Measurements from ENCODE around the gene EDEM1.

The EDEM1 gene

GRCh38 chr3:5250467-5251195 is 63.1 kb downstream of the EDEM1 start:
- H3K36me3 Mint-ChIP-seq (ENCODE audit: low read depth) = no peaks in the 10 kb centered on the region
- H3K9me3 Mint-ChIP-seq = peaks cover 1% of the 10 kb centered on the region
- no peaks in the 10 kb centered on the region for H3K27me3 Mint-ChIP-seq (ENCODE audit: low read depth)
- H3K27ac Mint-ChIP-seq = no peak overlapping the region
- H3K4me3 Mint-ChIP-seq = no peak overlapping the region
- peaks cover 4% of the 10 kb centered on the region for H3K4me1 Mint-ChIP-seq (ENCODE audit: low read depth)

- H3K27ac Mint-ChIP-seq = no peak overlapping the region
- H3K9me3 Mint-ChIP-seq = no peaks in the 10 kb centered on the region
- H3K4me3 Mint-ChIP-seq = no peak overlapping the region
- H3K4me1 Mint-ChIP-seq (ENCODE audit: low read depth) = no peaks in the 10 kb centered on the region
- no peaks in the 10 kb centered on the region for H3K36me3 Mint-ChIP-seq (ENCODE audit: low read depth)
- H3K27me3 Mint-ChIP-seq (ENCODE audit: low read depth) = no peaks in the 10 kb centered on the region
Observed at GRCh38 chr3:5251196-5251583, 63.7 kb downstream of the EDEM1 start.

GRCh38 chr3:5252131-5252530 is 64.6 kb downstream of the EDEM1 start:
- no peak overlapping the region for H3K4me3 Mint-ChIP-seq
- no peaks in the 10 kb centered on the region for H3K27me3 Mint-ChIP-seq (ENCODE audit: low read depth)
- no peaks in the 10 kb centered on the region for H3K9me3 Mint-ChIP-seq
- H3K27ac Mint-ChIP-seq = no peak overlapping the region
- no peaks in the 10 kb centered on the region for H3K36me3 Mint-ChIP-seq (ENCODE audit: low read depth)
- H3K4me1 Mint-ChIP-seq (ENCODE audit: low read depth) = no peaks in the 10 kb centered on the region

- Mint-ChIP-seq H3K36me3 (ENCODE audit: low read depth) (no peaks in the 10 kb centered on the region), H3K4me3 (no peak overlapping the region), H3K27me3 (ENCODE audit: low read depth) (no peaks in the 10 kb centered on the region), H3K9me3 (no peaks in the 10 kb centered on the region), H3K4me1 (ENCODE audit: low read depth) (no peaks in the 10 kb centered on the region), H3K27ac (no peak overlapping the region)
Observed at GRCh38 chr3:5254281-5255048, 67.0 kb downstream of the EDEM1 start.

GRCh38 chr3:5255404-5256344 is 68.2 kb downstream of the EDEM1 start:
- no peaks in the 10 kb centered on the region for H3K9me3 Mint-ChIP-seq
- H3K4me1 Mint-ChIP-seq (ENCODE audit: low read depth) = no peaks in the 10 kb centered on the region
- H3K36me3 Mint-ChIP-seq (ENCODE audit: low read depth) = no peaks in the 10 kb centered on the region
- no peak overlapping the region for H3K27ac Mint-ChIP-seq
- no peaks in the 10 kb centered on the region for H3K27me3 Mint-ChIP-seq (ENCODE audit: low read depth)
- H3K4me3 Mint-ChIP-seq = no peak overlapping the region

GRCh38 chr3:5258526-5258925 is 71.0 kb downstream of the EDEM1 start:
- no peak overlapping the region for H3K27ac Mint-ChIP-seq
- H3K4me1 Mint-ChIP-seq (ENCODE audit: low read depth) = peaks cover 2% of the 10 kb centered on the region
- H3K27me3 Mint-ChIP-seq (ENCODE audit: low read depth) = no peaks in the 10 kb centered on the region
- no peaks in the 10 kb centered on the region for H3K36me3 Mint-ChIP-seq (ENCODE audit: low read depth)
- H3K4me3 Mint-ChIP-seq = no peak overlapping the region
- H3K9me3 Mint-ChIP-seq = no peaks in the 10 kb centered on the region

- Mint-ChIP-seq H3K4me1 (ENCODE audit: low read depth) (peaks cover 2% of the 10 kb centered on the region), H3K4me3 (no peak overlapping the region), H3K27ac (no peak overlapping the region), H3K9me3 (no peaks in the 10 kb centered on the region), H3K27me3 (ENCODE audit: low read depth) (no peaks in the 10 kb centered on the region), H3K36me3 (ENCODE audit: low read depth) (no peaks in the 10 kb centered on the region)
Observed at GRCh38 chr3:5260992-5261501, 73.5 kb downstream of the EDEM1 start.

- Mint-ChIP-seq H3K27me3 (ENCODE audit: low read depth) (peaks cover 5% of the 10 kb centered on the region), H3K4me3 (no peak overlapping the region), H3K27ac (no peak overlapping the region), H3K4me1 (ENCODE audit: low read depth) (peaks cover 2% of the 10 kb centered on the region), H3K9me3 (no peaks in the 10 kb centered on the region), H3K36me3 (ENCODE audit: low read depth) (no peaks in the 10 kb centered on the region)
Observed at GRCh38 chr3:5262507-5262906, 75.0 kb downstream of the EDEM1 start.

GRCh38 chr3:5264093-5264600 is 76.6 kb downstream of the EDEM1 start:
- Mint-ChIP-seq H3K27ac (no peak overlapping the region), H3K4me3 (no peak overlapping the region), H3K4me1 (ENCODE audit: low read depth) (peaks cover 2% of the 10 kb centered on the region), H3K36me3 (ENCODE audit: low read depth) (no peaks in the 10 kb centered on the region), H3K9me3 (no peaks in the 10 kb centered on the region), H3K27me3 (ENCODE audit: low read depth) (peaks cover 5% of the 10 kb centered on the region)

- no peak overlapping the region for H3K27ac Mint-ChIP-seq
- H3K4me1 Mint-ChIP-seq (ENCODE audit: low read depth) = peaks cover 2% of the 10 kb centered on the region
- H3K36me3 Mint-ChIP-seq (ENCODE audit: low read depth) = no peaks in the 10 kb centered on the region
- H3K27me3 Mint-ChIP-seq (ENCODE audit: low read depth) = peaks cover 5% of the 10 kb centered on the region
- H3K4me3 Mint-ChIP-seq = no peak overlapping the region
- no peaks in the 10 kb centered on the region for H3K9me3 Mint-ChIP-seq
Observed at GRCh38 chr3:5264896-5265770, 77.6 kb downstream of the EDEM1 start.

GRCh38 chr3:5267252-5267651 is 79.7 kb downstream of the EDEM1 start:
- H3K27me3 Mint-ChIP-seq (ENCODE audit: low read depth) = peaks cover 5% of the 10 kb centered on the region
- H3K4me1 Mint-ChIP-seq (ENCODE audit: low read depth) = no peaks in the 10 kb centered on the region
- no peak overlapping the region for H3K27ac Mint-ChIP-seq
- H3K4me3 Mint-ChIP-seq = no peak overlapping the region
- H3K9me3 Mint-ChIP-seq = no peaks in the 10 kb centered on the region
- H3K36me3 Mint-ChIP-seq (ENCODE audit: low read depth) = no peaks in the 10 kb centered on the region

- Mint-ChIP-seq H3K27ac (no peak overlapping the region), H3K36me3 (ENCODE audit: low read depth) (no peaks in the 10 kb centered on the region), H3K27me3 (ENCODE audit: low read depth) (peaks cover 5% of the 10 kb centered on the region), H3K4me3 (no peak overlapping the region), H3K4me1 (ENCODE audit: low read depth) (no peaks in the 10 kb centered on the region), H3K9me3 (no peaks in the 10 kb centered on the region)
Observed at GRCh38 chr3:5267889-5268288, 80.4 kb downstream of the EDEM1 start.

Measured in T-helper 1 cell treated with Interleukin-12 subunit alpha and Interleukin-12 subunit beta and Interleukin-4 antibody, amounts not matched to agents 30 μg/mL and 1 μg/mL, for 36 hours (primary cell).